Measurements from ENCODE around the gene SPINDOC.

The SPINDOC gene

GRCh38 chr11:63849691-63850090 lies 36.4 kb downstream of the SPINDOC start:
- no peak for TF ChIP-seq CTCF (IDR thresholded peaks at IDR 0.05; ENCODE audit: extremely low read depth, insufficient read depth, missing control alignments)
- in situ Hi-C loops (cut with MboI; ENCODE audit: low pct_unique_long_range_greater_than_20kb, low sequenced_read_pairs, unreplicated experiment): no loop called here
- no peak for DNase-seq (ENCODE audit: low spot score)

- no peak for TF ChIP-seq CTCF (IDR thresholded peaks at IDR 0.05; ENCODE audit: extremely low read depth, insufficient read depth, missing control alignments)
- in situ Hi-C loops (cut with MboI; ENCODE audit: low pct_unique_long_range_greater_than_20kb, low sequenced_read_pairs, unreplicated experiment): no loop called here
- DNase-seq (ENCODE audit: low spot score): no peak
Observed at GRCh38 chr11:63850920-63851319, 37.7 kb downstream of the SPINDOC start.

GRCh38 chr11:63851364-63851763 lies 38.1 kb downstream of the SPINDOC start:
- no peak for TF ChIP-seq CTCF (IDR thresholded peaks at IDR 0.05; ENCODE audit: extremely low read depth, insufficient read depth, missing control alignments)
- in situ Hi-C loops (cut with MboI; ENCODE audit: low pct_unique_long_range_greater_than_20kb, low sequenced_read_pairs, unreplicated experiment): no loop called here
- DNase-seq (ENCODE audit: low spot score): no peak

GRCh38 chr11:63853476-63853875 lies 40.2 kb downstream of the SPINDOC start:
- in situ Hi-C loops (cut with MboI; ENCODE audit: low pct_unique_long_range_greater_than_20kb, low sequenced_read_pairs, unreplicated experiment): no loop called here
- DNase-seq (ENCODE audit: low spot score): no peak
- no peak for TF ChIP-seq CTCF (IDR thresholded peaks at IDR 0.05; ENCODE audit: extremely low read depth, insufficient read depth, missing control alignments)

- DNase-seq (ENCODE audit: low spot score): no peak
- no peak for TF ChIP-seq CTCF (IDR thresholded peaks at IDR 0.05; ENCODE audit: extremely low read depth, insufficient read depth, missing control alignments)
- in situ Hi-C loops (cut with MboI; ENCODE audit: low pct_unique_long_range_greater_than_20kb, low sequenced_read_pairs, unreplicated experiment): no loop called here
Observed at GRCh38 chr11:63854696-63855095, 41.4 kb downstream of the SPINDOC start.

GRCh38 chr11:63855975-63856374 lies 42.7 kb downstream of the SPINDOC start:
- in situ Hi-C loops (cut with MboI; ENCODE audit: low pct_unique_long_range_greater_than_20kb, low sequenced_read_pairs, unreplicated experiment): no loop called here
- DNase-seq (ENCODE audit: low spot score): no peak
- TF ChIP-seq CTCF (IDR thresholded peaks at IDR 0.05; ENCODE audit: extremely low read depth, insufficient read depth, missing control alignments): no peak
